Brain microvascular endothelial cell (primary cell): Measurements from ENCODE around the gene MEIS2.

Experiments used
- DNase-seq: peaks from one replicate; pipeline ENCODE4 v3.0.0-alpha.2; 2020
- H3K27ac ChIP-seq: fragments of 250-450 bp; sonication (Bioruptor Pico); 2 replicates; pipeline ENCODE4 v1.5.1; 2020; ENCODE audit warnings: mild to moderate bottlenecking, moderate library complexity
- H3K27me3 ChIP-seq: fragments of 250-450 bp; sonication (Bioruptor Pico); replicated peaks from 2 replicates; pipeline ENCODE4 v1.5.1; 2020; ENCODE audit warnings: mild to moderate bottlenecking
- H3K36me3 ChIP-seq: fragments of 250-450 bp; sonication (Bioruptor Pico); replicated peaks from 2 replicates; pipeline ENCODE4 v1.5.1; 2020; ENCODE audit warnings: mild to moderate bottlenecking
- H3K4me3 ChIP-seq: 2 replicates; pipeline ENCODE4 v1.5.1; 2011; ENCODE audit warnings: low read depth, mild to moderate bottlenecking, control low read depth, low read length, moderate library complexity
- CTCF ChIP-seq: IDR thresholded peaks from 2 replicates; pipeline ENCODE4 v1.5.1; 2011; ENCODE audit warnings: low read depth, mild to moderate bottlenecking, moderate library complexity, low read length, control low read depth, inconsistent platforms; ENCODE audit errors: missing control alignments
- in situ Hi-C: cut with HindIII; loops from 2 replicates; pipeline ENCODE4 v1.10.0; 2017; ENCODE audit warnings: low sequenced_read_pairs, low pct_ligation_motif_present

MEIS2 gene

GRCh38 chr15:37061996-37062395, 38.4 kb downstream of the MEIS2 start:
- DNase-seq = no peak
- Histone ChIP-seq H3K27me3 (no peaks in the 10 kb centered on the region), H3K27ac (no peak overlapping the region), H3K4me3 (no peak overlapping the region), H3K36me3 (no peaks in the 10 kb centered on the region)
- in situ Hi-C loops = no loop called here
- TF ChIP-seq CTCF = no peak

GRCh38 chr15:37059086-37059485, 41.3 kb downstream of the MEIS2 start:
- Histone ChIP-seq H3K36me3 (no peaks in the 10 kb centered on the region), H3K27me3 (no peaks in the 10 kb centered on the region), H3K4me3 (no peak overlapping the region), H3K27ac (peak overlapping the region; percentile 83)
- no peak for TF ChIP-seq CTCF
- in situ Hi-C loops = no loop called here
- DNase-seq = peak; percentile 41

GRCh38 chr15:37058316-37058985, 41.9 kb downstream of the MEIS2 start:
- peak; percentile 52 for DNase-seq
- in situ Hi-C loops = no loop called here
- no peaks in the 10 kb centered on the region for H3K27me3 ChIP-seq
- no peaks in the 10 kb centered on the region for H3K36me3 ChIP-seq
- H3K27ac ChIP-seq = peak overlapping the region; percentile 83
- no peak for TF ChIP-seq CTCF
- no peak overlapping the region for H3K4me3 ChIP-seq

- peak overlapping the region; percentile 83 for H3K27ac ChIP-seq
- no peak for DNase-seq
These were observed 42.5 kb downstream of the MEIS2 start for GRCh38 chr15:37057831-37058230.

GRCh38 chr15:37057256-37057655, 43.1 kb downstream of the MEIS2 start:
- no peaks in the 10 kb centered on the region for H3K27me3 ChIP-seq

More at GRCh38 chr15:37057831-37058230, 42.5 kb downstream of the MEIS2 start:
- in situ Hi-C loops = no loop called here
- Histone ChIP-seq H3K4me3 (no peak overlapping the region), H3K36me3 (no peaks in the 10 kb centered on the region), H3K27me3 (no peaks in the 10 kb centered on the region)
- no peak for TF ChIP-seq CTCF

More at GRCh38 chr15:37057256-37057655, 43.1 kb downstream of the MEIS2 start:
- DNase-seq = no peak
- Histone ChIP-seq H3K36me3 (no peaks in the 10 kb centered on the region), H3K27ac (no peak overlapping the region), H3K4me3 (no peak overlapping the region)
- in situ Hi-C loops = no loop called here
- no peak for TF ChIP-seq CTCF
